Erythroblast (primary cell): ENCODE measurements around the gene SOBP.

Experiments
- GATA1 ChIP-seq: IDR thresholded peaks from 2 replicates; pipeline ENCODE4 v1.6.1; 2011; ENCODE audit warnings: low read depth, mild to moderate bottlenecking, control low read depth, low read length, moderate library complexity
- POLR2A ChIP-seq: IDR thresholded peaks from 2 replicates; pipeline ENCODE4 v1.6.1; 2011; ENCODE audit warnings: mild to moderate bottlenecking, low read length

DNA sequence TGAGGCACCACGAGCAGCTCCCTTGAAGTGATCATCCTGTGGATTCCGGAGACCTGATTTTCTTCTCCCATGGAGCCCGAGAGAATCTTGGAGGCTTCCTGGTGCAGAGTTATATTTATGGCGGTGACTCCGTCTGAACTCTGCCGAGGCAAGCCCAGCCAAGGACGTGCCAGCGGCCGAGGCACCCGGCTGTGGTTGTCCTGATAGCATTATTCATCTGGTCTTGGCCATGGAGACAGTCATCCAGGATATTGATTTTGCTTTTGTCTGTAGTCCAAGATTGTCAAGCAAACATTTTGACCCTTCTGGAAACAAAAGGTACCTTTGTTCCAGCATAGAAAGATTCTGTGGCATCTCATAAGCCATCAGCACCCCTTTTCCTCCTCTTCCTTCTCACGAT lies 170.9 kb downstream of the SOBP start:
- TF ChIP-seq POLR2A (no peak), GATA1 (no peak)
